T-helper 1 cell treated with Interleukin-12 subunit alpha and Interleukin-12 subunit beta and Interleukin-4 antibody, amounts not matched to agents 30 ng/mL and 1 ng/mL, for 36 hours (primary cell): ENCODE measurements around the gene ZNF417. TPM values are rescaled to one million over a fixed set of nuclear protein-coding genes. Genes with fewer than 3 reads are reported as not detected.
"Not testable (repeated sequence)": the region's sequence is repeated elsewhere in the genome, so short reads cannot be mapped to it uniquely, and the experiment has no call there.

Experiments
- intact Hi-C: fragments of 100-400 bp; cut with micrococcal nuclease; formaldehyde crosslinking; loops from one replicate; pipeline ENCODE4 v1.15.1; 2024
- total RNA-seq: library from RNA; stranded (reverse); gene quantifications from 2 replicates; pipeline ENCODE4 v1.2.3, GENCODE V29; 2022

Gene ZNF417
- total RNA-seq, result 16.5 and 21.6 TPM in 2 replicates

GRCh38 chr19:57916168-57916995, at the start of gene ZNF417:
ZNF417 (minus strand) TSS chr19:57916592; CDS start chr19:57916411, 181 bp downstream.
- intact Hi-C loops, result loop anchor here (1.0 to 5.0 kb wide), 18 partner anchors 31 to 527 kb away; partner anchors contain the start of genes ZNF134, ZNF17, ZNF211 and ZNF256

- intact Hi-C loops, result no loop called here
Measured at GRCh38 chr19:57964761-57965160, 48.4 kb upstream of the ZNF417 start.

- intact Hi-C loops, result no loop called here
Measured at GRCh38 chr19:57961785-57962184, 45.4 kb upstream of the ZNF417 start.

GRCh38 chr19:57954996-57955395, 38.6 kb upstream of the ZNF417 start:
- intact Hi-C loops, result no loop called here

GRCh38 chr19:57949702-57950101, 33.3 kb upstream of the ZNF417 start:
- intact Hi-C loops, result loop anchor here (10.0 kb wide), 1 partner anchor 205 kb away; the partner anchor contains the start of gene ZNF329

- intact Hi-C loops, result loop anchor here (10.0 kb wide), 1 partner anchor 206 kb away; the partner anchor contains the start of gene ZNF329
Measured at GRCh38 chr19:57949296-57949695, 32.9 kb upstream of the ZNF417 start.

GRCh38 chr19:57947419-57948134, 31.2 kb upstream of the ZNF417 start, which contains the start of gene ZNF256:
ZNF256 (minus strand) TSS chr19:57947706; CDS start chr19:57947474, 232 bp downstream.
- intact Hi-C loops, result loop anchor here (1.0 to 10.0 kb wide), 3 partner anchors 31 to 207 kb away; partner anchors contain the start of genes ZNF329, ZNF417 and ZNF606

- intact Hi-C loops, result loop anchor here (1.0 to 10.0 kb wide), 3 partner anchors 31 to 208 kb away; partner anchors contain the start of genes ZNF329, ZNF417 and ZNF606
Measured at GRCh38 chr19:57947088-57947418, 30.7 kb upstream of the ZNF417 start.

GRCh38 chr19:57946316-57946715, 29.9 kb upstream of the ZNF417 start:
- intact Hi-C loops, result loop anchor here (10.0 kb wide), 1 partner anchor 208 kb away; the partner anchor contains the start of gene ZNF329

GRCh38 chr19:57941593-57941992, 25.2 kb upstream of the ZNF417 start:
- intact Hi-C loops, result loop anchor here (10.0 kb wide), 1 partner anchor 213 kb away; the partner anchor contains the start of gene ZNF329

GRCh38 chr19:57935731-57936130, 19.3 kb upstream of the ZNF417 start:
- intact Hi-C loops, result no loop called here

GRCh38 chr19:57934820-57935665, 18.7 kb upstream of the ZNF417 start, which contains the start of gene ZNF418:
ZNF418 (minus strand) TSS chr19:57935402; CDS start chr19:57933822, 1,580 bp downstream.
- intact Hi-C loops, result no loop called here

GRCh38 chr19:57927587-57927986, 11.2 kb upstream of the ZNF417 start:
- intact Hi-C loops, result no loop called here

GRCh38 chr19:57914531-57914930, 1.9 kb downstream of the ZNF417 start:
- intact Hi-C loops, result no loop called here

- intact Hi-C loops, result no loop called here
Measured at GRCh38 chr19:57907394-57907793, 9.0 kb downstream of the ZNF417 start.

GRCh38 chr19:57905258-57905657, 11.1 kb downstream of the ZNF417 start:
- intact Hi-C loops, result no loop called here

- intact Hi-C loops, result loop anchor here (1.0 kb wide), 1 partner anchor 438 kb away; no protein-coding TSS in a partner anchor
Measured at GRCh38 chr19:57903618-57904184, 12.7 kb downstream of the ZNF417 start.

GRCh38 chr19:57900311-57900710, 16.1 kb downstream of the ZNF417 start:
- intact Hi-C loops, result no loop called here

GRCh38 chr19:57890706-57891105, 25.7 kb downstream of the ZNF417 start:
- intact Hi-C loops, result not testable (repeated sequence)

GRCh38 chr19:57888560-57889231, 27.7 kb downstream of the ZNF417 start, which contains the start of gene ZNF814:
ZNF814 (minus strand) TSS chr19:57889037; CDS start chr19:57888802, 235 bp downstream.
- intact Hi-C loops, result loop anchor here (1.0 to 10.0 kb wide), 3 partner anchors 39 to 266 kb away; partner anchors contain the start of genes ZNF329, ZNF552 and ZNF587
